ENCODE data around the gene CCNK. TPM values are rescaled to one million over a fixed set of nuclear protein-coding genes. Genes with fewer than 3 reads are reported as not detected.
A peak's percentile ranks its signal among the peaks of the same experiment; 100 is the strongest.

The CCNK gene
- total and polyA plus RNA-seq, 10 of the 15 experiments (the other 5 are each of a cell fraction or from before 2014, with no cell fraction given), result 10.8 to 88.0 (median 22.5) TPM

DNA sequence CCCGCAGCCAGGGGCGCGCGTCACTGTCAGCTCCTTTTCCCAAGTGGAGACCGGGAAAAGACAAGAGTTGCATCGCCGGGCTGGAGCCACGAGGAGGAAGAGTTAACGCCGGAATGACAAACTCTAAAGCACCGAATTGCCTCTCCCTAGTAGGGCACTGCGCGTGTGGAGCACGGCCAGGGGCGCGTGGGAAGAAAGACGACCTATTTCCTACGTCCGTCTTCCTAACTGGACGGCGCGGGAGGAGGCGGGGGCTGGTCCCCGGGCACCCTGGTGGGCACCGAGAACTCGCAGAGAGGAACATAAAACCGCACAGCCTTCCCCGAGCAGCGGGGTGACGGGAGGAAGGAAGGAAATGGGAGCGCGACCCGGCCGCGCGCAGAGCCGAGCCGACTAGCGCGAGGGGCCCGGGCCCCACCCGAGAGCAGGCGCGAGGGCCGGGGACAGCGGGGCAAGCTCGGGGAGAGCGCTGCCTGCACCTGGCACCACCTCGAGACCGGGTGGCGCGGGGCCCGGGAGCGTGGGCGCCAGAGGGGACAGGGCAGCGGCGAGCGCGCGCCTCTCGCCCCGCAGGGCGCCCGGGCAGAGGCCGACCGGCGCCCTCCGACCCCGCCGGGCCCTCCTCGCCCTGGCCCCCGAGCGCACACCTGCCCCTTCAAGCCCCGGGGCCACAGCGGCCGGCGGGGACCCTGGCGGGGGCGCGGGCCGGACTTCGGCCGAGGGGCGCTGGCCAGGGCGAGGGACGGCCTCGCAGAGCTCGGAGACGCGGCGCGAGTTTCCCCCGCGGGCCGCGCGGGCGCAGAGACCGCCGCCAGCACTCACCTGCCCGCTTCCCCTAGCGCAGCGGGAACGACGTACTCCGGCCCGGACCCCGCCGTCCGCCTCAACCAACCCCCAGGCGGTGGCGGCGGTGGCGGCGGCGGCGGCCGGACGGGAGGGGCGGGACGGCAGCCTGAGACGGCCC is 1.0 kb upstream of the CCNK start, which contains the start of gene SETD3 (continued):
- TF ChIP-seq, protein P1, sequence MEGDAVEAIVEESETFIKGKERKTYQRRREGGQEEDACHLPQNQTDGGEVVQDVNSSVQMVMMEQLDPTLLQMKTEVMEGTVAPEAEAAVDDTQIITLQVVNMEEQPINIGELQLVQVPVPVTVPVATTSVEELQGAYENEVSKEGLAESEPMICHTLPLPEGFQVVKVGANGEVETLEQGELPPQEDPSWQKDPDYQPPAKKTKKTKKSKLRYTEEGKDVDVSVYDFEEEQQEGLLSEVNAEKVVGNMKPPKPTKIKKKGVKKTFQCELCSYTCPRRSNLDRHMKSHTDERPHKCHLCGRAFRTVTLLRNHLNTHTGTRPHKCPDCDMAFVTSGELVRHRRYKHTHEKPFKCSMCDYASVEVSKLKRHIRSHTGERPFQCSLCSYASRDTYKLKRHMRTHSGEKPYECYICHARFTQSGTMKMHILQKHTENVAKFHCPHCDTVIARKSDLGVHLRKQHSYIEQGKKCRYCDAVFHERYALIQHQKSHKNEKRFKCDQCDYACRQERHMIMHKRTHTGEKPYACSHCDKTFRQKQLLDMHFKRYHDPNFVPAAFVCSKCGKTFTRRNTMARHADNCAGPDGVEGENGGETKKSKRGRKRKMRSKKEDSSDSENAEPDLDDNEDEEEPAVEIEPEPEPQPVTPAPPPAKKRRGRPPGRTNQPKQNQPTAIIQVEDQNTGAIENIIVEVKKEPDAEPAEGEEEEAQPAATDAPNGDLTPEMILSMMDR (IDR thresholded peaks at IDR 0.05 in 2 of 3, conservative IDR thresholded peaks at IDR 0.05 in 1 of 3; ENCODE audit: control insufficient read depth in 2 of 3, extremely low read depth in 1 of 3, insufficient read depth in 1 of 3, low read depth in 3 of 3, low read length in 3 of 3), result no peak

DNA sequence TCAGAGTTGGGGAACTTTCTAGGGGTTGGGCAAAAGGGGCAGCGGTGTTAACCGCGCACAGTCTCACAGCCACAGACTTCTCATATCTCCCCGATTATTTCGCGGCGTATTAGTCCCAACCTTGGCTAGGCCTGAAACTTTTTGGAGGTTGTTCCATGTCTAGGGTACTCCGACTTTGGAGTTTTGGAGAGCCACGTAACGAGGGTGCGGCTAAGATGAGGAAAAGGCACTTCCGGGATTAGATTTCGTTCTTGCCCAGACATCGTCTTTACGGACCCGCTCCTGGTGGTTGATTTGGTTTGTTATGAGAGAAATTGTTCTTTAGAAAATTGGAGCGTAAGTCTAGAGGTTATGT is 513 bp downstream of the CCNK start:
- no TSS peak for BruUV-seq (replicated peaks)
- SMC1A ChIA-PET (ENCODE audit: uncharacterized antibody, unreplicated experiment), result interaction anchor here (0.5 to 1.5 kb wide), 3 partner anchors 8 to 995 kb away, joined by 3 to 6 read pairs (median 3); no protein-coding TSS in a partner anchor
- FAIRE-seq, result no peak

More for the DNA sequence above, 513 bp downstream of the CCNK start:
- ChIA-PET RAD21 (ENCODE audit: unreplicated experiment) (interaction anchor here (1.3 to 1.7 kb wide), 4 partner anchors 113 to 202 kb away, joined by 3 to 10 read pairs (median 8); partner anchors contain the start of gene CYP46A1), CTCF (interaction anchor here (1.1 kb wide), 1 partner anchor 146 kb away, joined by 3 read pairs; no protein-coding TSS in a partner anchor), POLR2A (interaction anchor here (0.5 to 1.5 kb wide), 2 partner anchors 8 to 780 kb away, joined by 4 to 11 read pairs; no protein-coding TSS in a partner anchor)
- Histone ChIP-seq H3K9me3 (replicated peaks; ENCODE audit: control insufficient read depth, insufficient read depth, low read length) (no peaks in the 10 kb centered on the region), H3K4me1 (ENCODE audit: control insufficient read depth, insufficient read depth, low read length) (peaks cover 8% of the 10 kb centered on the region), H3K36me3 (ENCODE audit: control insufficient read depth in 2 of 2, insufficient read depth in 2 of 2, low read length in 1 of 2) (no peaks in the 10 kb centered on the region), H3K4me2 (ENCODE audit: control insufficient read depth, insufficient read depth) (peak overlapping the region; percentile 83; the same call in 1 of the 2 replicates), H3K4me3 (peak overlapping the region; percentile 87), H3K27ac (ENCODE audit: control insufficient read depth, insufficient read depth) (peak overlapping the region; percentile 90), H3K27me3 (replicated peaks in 1 of 2; ENCODE audit: control insufficient read depth in 2 of 2, insufficient read depth in 2 of 2, low read length in 1 of 2) (no peaks in the 10 kb centered on the region), H3K79me2 (ENCODE audit: control insufficient read depth, insufficient read depth, low read length) (peaks cover 91% of the 10 kb centered on the region), H3K9ac (ENCODE audit: control insufficient read depth, insufficient read depth, low read length) (peak overlapping the region; percentile 87), H2AFZ (ENCODE audit: control insufficient read depth, low read depth, low read length) (peak overlapping the region; percentile 91), H4K20me1 (ENCODE audit: control insufficient read depth, insufficient read depth) (no peaks in the 10 kb centered on the region)
- WGBS (ENCODE audit: insufficient coverage, insufficient replicate concordance, low lambda C conversion rate, missing lambda C conversion rate), result under 1% methylated on average over 17 of the region's 17 CpGs
- 0 out of 2 replicates have a peak, but pooled peaks have one; percentile 1 for TF ChIP-seq RUNX3 (IDR thresholded peaks at IDR 0.05; ENCODE audit: low read length)
- no peak for TF ChIP-seq NR2C2 (IDR thresholded peaks at IDR 0.05; ENCODE audit: borderline replicate concordance, control insufficient read depth, insufficient read length, low read depth)
- peak; percentile 42; the same call in 1 of the 2 replicates for TF ChIP-seq ASH2L (IDR thresholded peaks at IDR 0.05; ENCODE audit: borderline replicate concordance, low read depth)
- ATAC-seq (peak; percentile 0; the same call in 1 of the 3 replicates), DNase-seq (ENCODE audit: low read depth, low spot score) (no peak)
- in situ Hi-C loops (cut with MboI) (no loop called here), intact Hi-C loops (cut with micrococcal nuclease; ENCODE audit: unreplicated experiment) (loop anchor here (2.0 kb wide), 1 partner anchor 123 kb away; the partner anchor contains the start of gene CCDC85C)

Measured in GM12878 (cell line).